Measurements from ENCODE around the gene LAMTOR3. TPM values are rescaled to one million over a fixed set of nuclear protein-coding genes. Genes with fewer than 3 reads are reported as not detected.

Gene LAMTOR3
- total RNA-seq, 3 donors from 2014 or later (not counting 1 experiment from before 2014, with no cell fraction given), result 18.1 to 29.9 (median 25.9) TPM

GRCh38 chr4:99915449-99915848 is 21.2 kb upstream of the LAMTOR3 start:
- Mint-ChIP-seq H3K4me3 (no peak overlapping the region), H3K4me1 (peaks cover 20 to 37% of the 10 kb centered on the region in 2 donors), H3K36me3 (peaks cover 27% of the 10 kb centered on the region), H3K27me3 (ENCODE audit: low read depth in 2 of 2) (no peaks in the 10 kb centered on the region), H3K27ac (peak overlapping the region; percentile 37 to 59), H3K9me3 (peaks cover 4 to 7% of the 10 kb centered on the region in 2 donors)
- H3K4me3 ChIP-seq (ENCODE audit: low read length), result no peak overlapping the region
- peaks cover 4% of the 10 kb centered on the region for H3K4me1 ChIP-seq (ENCODE audit: control insufficient read depth, insufficient read depth, low read length)
- H3K36me3 ChIP-seq (ENCODE audit: control insufficient read depth, insufficient read depth, low read length), result peaks cover 33% of the 10 kb centered on the region
- H3K27me3 ChIP-seq (ENCODE audit: control insufficient read depth, insufficient read depth, low read length), result no peaks in the 10 kb centered on the region
- DNase-seq, result no peak
- no peak overlapping the region for H3K27ac ChIP-seq (ENCODE audit: low read length)
- TF ChIP-seq CTCF (IDR thresholded peaks at IDR 0.05), result no peak
- WGBS (ENCODE audit: insufficient coverage), result 39% methylated on average over 2 of the region's 2 CpGs
- intact Hi-C loops (cut with micrococcal nuclease), result no loop called here
- ATAC-seq, result no peak
- no peaks in the 10 kb centered on the region for H3K9me3 ChIP-seq (ENCODE audit: control insufficient read depth, insufficient read depth, low read length)

- no peak for ATAC-seq
- H3K36me3 Mint-ChIP-seq, result peaks cover 6% of the 10 kb centered on the region
Observed at GRCh38 chr4:99894998-99895397, 771 bp upstream of the LAMTOR3 start.

GRCh38 chr4:99893839-99894160 is 427 bp downstream of the LAMTOR3 start:
- Histone ChIP-seq H3K9me3 (ENCODE audit: control insufficient read depth, insufficient read depth, low read length) (no peaks in the 10 kb centered on the region), H3K27ac (ENCODE audit: low read length) (peak overlapping the region; percentile 82), H3K27me3 (ENCODE audit: control insufficient read depth, insufficient read depth, low read length) (no peaks in the 10 kb centered on the region), H3K4me1 (ENCODE audit: control insufficient read depth, insufficient read depth, low read length) (peaks cover 20% of the 10 kb centered on the region), H3K4me3 (ENCODE audit: low read length) (peak overlapping the region; percentile 69), H3K36me3 (ENCODE audit: control insufficient read depth, insufficient read depth, low read length) (peaks cover 9% of the 10 kb centered on the region)
- H3K9me3 Mint-ChIP-seq, result no peaks in the 10 kb centered on the region
- H3K4me3 Mint-ChIP-seq, result peak overlapping the region; percentile 85
- intact Hi-C loops (cut with micrococcal nuclease), result loop anchor here (1.0 to 10.0 kb wide), 3 partner anchors 53 to 969 kb away; partner anchors contain the start of genes DNAJB14 and EIF4E
- peaks cover 6% of the 10 kb centered on the region for H3K36me3 Mint-ChIP-seq
- peaks cover 34% of the 10 kb centered on the region in 2 donors for H3K4me1 Mint-ChIP-seq
- no peak for DNase-seq
- no peak for TF ChIP-seq CTCF (IDR thresholded peaks at IDR 0.05)
- no peaks in the 10 kb centered on the region for H3K27me3 Mint-ChIP-seq (ENCODE audit: low read depth in 2 of 2)
- ATAC-seq, result peak in 1 of 3 donors; percentile 13
- peak overlapping the region; percentile 81 to 95 for H3K27ac Mint-ChIP-seq
- under 1% methylated on average over 12 of the region's 12 CpGs for WGBS (ENCODE audit: insufficient coverage)

More at GRCh38 chr4:99894998-99895397, 771 bp upstream of the LAMTOR3 start:
- 97% methylated on average over 15 of the region's 16 CpGs for WGBS (ENCODE audit: insufficient coverage)
- H3K4me1 ChIP-seq (ENCODE audit: control insufficient read depth, insufficient read depth, low read length), result peaks cover 20% of the 10 kb centered on the region
- H3K36me3 ChIP-seq (ENCODE audit: control insufficient read depth, insufficient read depth, low read length), result peaks cover 13% of the 10 kb centered on the region
- no peaks in the 10 kb centered on the region for H3K9me3 ChIP-seq (ENCODE audit: control insufficient read depth, insufficient read depth, low read length)
- no peaks in the 10 kb centered on the region for H3K27me3 Mint-ChIP-seq (ENCODE audit: low read depth in 2 of 2)
- H3K27ac Mint-ChIP-seq, result peak overlapping the region; percentile 81 to 95
- TF ChIP-seq CTCF (IDR thresholded peaks at IDR 0.05), result no peak
- no peaks in the 10 kb centered on the region for H3K9me3 Mint-ChIP-seq
- peak overlapping the region; percentile 86 for H3K4me3 Mint-ChIP-seq
- H3K4me3 ChIP-seq (ENCODE audit: low read length), result no peak overlapping the region
- H3K27me3 ChIP-seq (ENCODE audit: control insufficient read depth, insufficient read depth, low read length), result no peaks in the 10 kb centered on the region
- peak in 1 of 2 donors; percentile 9 for DNase-seq
- intact Hi-C loops (cut with micrococcal nuclease), result loop anchor here (1.0 to 10.0 kb wide), 3 partner anchors 51 to 970 kb away; partner anchors contain the start of genes DNAJB14 and EIF4E
- peaks cover 29 to 34% of the 10 kb centered on the region in 2 donors for H3K4me1 Mint-ChIP-seq
- peak overlapping the region; percentile 60 for H3K27ac ChIP-seq (ENCODE audit: low read length)

- intact Hi-C loops (cut with micrococcal nuclease), result loop anchor here (10.0 kb wide), 1 partner anchor 968 kb away; the partner anchor contains the start of gene EIF4E
- Mint-ChIP-seq H3K4me1 (peaks cover 34% of the 10 kb centered on the region in 2 donors), H3K4me3 (peak overlapping the region; percentile 85), H3K36me3 (peaks cover 6% of the 10 kb centered on the region), H3K27ac (peak overlapping the region; percentile 81 to 95), H3K9me3 (no peaks in the 10 kb centered on the region), H3K27me3 (ENCODE audit: low read depth in 2 of 2) (no peaks in the 10 kb centered on the region)
- ATAC-seq, result no peak
- Histone ChIP-seq H3K36me3 (ENCODE audit: control insufficient read depth, insufficient read depth, low read length) (peaks cover 7% of the 10 kb centered on the region), H3K4me1 (ENCODE audit: control insufficient read depth, insufficient read depth, low read length) (peaks cover 20% of the 10 kb centered on the region), H3K27me3 (ENCODE audit: control insufficient read depth, insufficient read depth, low read length) (no peaks in the 10 kb centered on the region), H3K4me3 (ENCODE audit: low read length) (no peak overlapping the region), H3K27ac (ENCODE audit: low read length) (no peak overlapping the region), H3K9me3 (ENCODE audit: control insufficient read depth, insufficient read depth, low read length) (no peaks in the 10 kb centered on the region)
- DNase-seq, result no peak
- TF ChIP-seq CTCF (IDR thresholded peaks at IDR 0.05), result no peak
- 98% methylated on average over 8 of the region's 8 CpGs for WGBS (ENCODE audit: insufficient coverage)
Observed at GRCh38 chr4:99893029-99893428, 1.2 kb downstream of the LAMTOR3 start.

All from natural killer cell (primary cell).